ENCODE measurements around the gene SORBS1.

The SORBS1 gene

GRCh38 chr10:95553674-95554073 lies 7.5 kb downstream of the SORBS1 start:
- Histone ChIP-seq H3K4me2 (ENCODE audit: low read depth, low read length, poor library complexity, severe bottlenecking) (no peak overlapping the region), H3K9ac (ENCODE audit: low read length) (no peak overlapping the region), H3K9me3 (ENCODE audit: insufficient read depth, low read length) (no peaks in the 10 kb centered on the region), H3K9me2 (replicated peaks; ENCODE audit: insufficient read depth, low read length) (no peaks in the 10 kb centered on the region), H4K20me1 (ENCODE audit: low read depth, low read length) (no peaks in the 10 kb centered on the region), H3K4me3 (ENCODE audit: insufficient read depth, low read length, poor library complexity, severe bottlenecking) (no peak overlapping the region), H3F3A (ENCODE audit: insufficient read depth) (no peaks in the 10 kb centered on the region), H3K27ac (ENCODE audit: low read depth, low read length) (no peak overlapping the region), H3K36me3 (ENCODE audit: low read length) (no peaks in the 10 kb centered on the region), H2AFZ (ENCODE audit: low read depth, low read length, severe bottlenecking) (no peak overlapping the region), H3K79me2 (ENCODE audit: insufficient read depth, low read length) (no peaks in the 10 kb centered on the region), H3K27me3 (ENCODE audit: low read length) (no peaks in the 10 kb centered on the region)
- TF ChIP-seq EZH2phosphoT487 (conservative IDR thresholded peaks at IDR 0.05; ENCODE audit: low read length) (no peak), CTCF (IDR thresholded peaks at IDR 0.05; ENCODE audit: insufficient read depth, low read length, poor library complexity, severe bottlenecking) (no peak)

- Histone ChIP-seq H3K9me3 (ENCODE audit: insufficient read depth, low read length) (no peaks in the 10 kb centered on the region), H3K36me3 (ENCODE audit: low read length) (no peaks in the 10 kb centered on the region), H3K4me3 (ENCODE audit: insufficient read depth, low read length, poor library complexity, severe bottlenecking) (no peak overlapping the region), H3K27ac (ENCODE audit: low read depth, low read length) (no peak overlapping the region), H2AFZ (ENCODE audit: low read depth, low read length, severe bottlenecking) (no peak overlapping the region), H3K4me2 (ENCODE audit: low read depth, low read length, poor library complexity, severe bottlenecking) (no peak overlapping the region), H3K9me2 (replicated peaks; ENCODE audit: insufficient read depth, low read length) (no peaks in the 10 kb centered on the region), H4K20me1 (ENCODE audit: low read depth, low read length) (no peaks in the 10 kb centered on the region), H3K27me3 (ENCODE audit: low read length) (no peaks in the 10 kb centered on the region), H3K79me2 (ENCODE audit: insufficient read depth, low read length) (no peaks in the 10 kb centered on the region), H3K9ac (ENCODE audit: low read length) (no peak overlapping the region), H3F3A (ENCODE audit: insufficient read depth) (no peaks in the 10 kb centered on the region)
- TF ChIP-seq EZH2phosphoT487 (conservative IDR thresholded peaks at IDR 0.05; ENCODE audit: low read length) (no peak), CTCF (IDR thresholded peaks at IDR 0.05; ENCODE audit: insufficient read depth, low read length, poor library complexity, severe bottlenecking) (no peak)
These were observed 8.4 kb downstream of the SORBS1 start for GRCh38 chr10:95552679-95553342.

GRCh38 chr10:95550073-95550672 lies 11.0 kb downstream of the SORBS1 start:
- Histone ChIP-seq H3K9ac (ENCODE audit: low read length) (no peak overlapping the region), H3K9me2 (replicated peaks; ENCODE audit: insufficient read depth, low read length) (no peaks in the 10 kb centered on the region), H3K36me3 (ENCODE audit: low read length) (no peaks in the 10 kb centered on the region), H3K27ac (ENCODE audit: low read depth, low read length) (no peak overlapping the region), H3K27me3 (ENCODE audit: low read length) (no peaks in the 10 kb centered on the region), H3K4me3 (ENCODE audit: insufficient read depth, low read length, poor library complexity, severe bottlenecking) (no peak overlapping the region), H4K20me1 (ENCODE audit: low read depth, low read length) (no peaks in the 10 kb centered on the region), H2AFZ (ENCODE audit: low read depth, low read length, severe bottlenecking) (no peak overlapping the region), H3K4me2 (ENCODE audit: low read depth, low read length, poor library complexity, severe bottlenecking) (no peak overlapping the region), H3K9me3 (ENCODE audit: insufficient read depth, low read length) (no peaks in the 10 kb centered on the region), H3K79me2 (ENCODE audit: insufficient read depth, low read length) (no peaks in the 10 kb centered on the region), H3F3A (ENCODE audit: insufficient read depth) (no peaks in the 10 kb centered on the region)
- no peak for TF ChIP-seq EZH2phosphoT487 (conservative IDR thresholded peaks at IDR 0.05; ENCODE audit: low read length)
- TF ChIP-seq CTCF (IDR thresholded peaks at IDR 0.05; ENCODE audit: insufficient read depth, low read length, poor library complexity, severe bottlenecking), result no peak

Data from SU-DHL-6 (cell line).